Activated CD4-positive, alpha-beta T cell treated with anti-CD3 and anti-CD28 coated beads, Interleukin-2, amount 10 ng/mL, durations not matched to agents 24 days and 14 days (primary cell): ENCODE results near the gene C14orf180. TPM values are rescaled to one million over a fixed set of nuclear protein-coding genes. Genes with fewer than 3 reads are reported as not detected.
A peak's percentile ranks its signal among the peaks of the same experiment; 100 is the strongest.

Source experiments
- DNase-seq: peaks from one replicate; pipeline ENCODE4 v3.0.0; 2022
- H3K27ac Mint-ChIP-seq: one replicate; pipeline ENCODE4 v1.8.0; 2022; ENCODE audit warnings: mild to moderate bottlenecking, mixed read lengths
- H3K27me3 Mint-ChIP-seq: one replicate; pipeline ENCODE4 v1.8.0; 2022; ENCODE audit warnings: mixed read lengths
- H3K36me3 Mint-ChIP-seq: one replicate; pipeline ENCODE4 v1.8.0; 2022; ENCODE audit warnings: low read depth, mild to moderate bottlenecking, mixed read lengths
- H3K4me1 Mint-ChIP-seq: one replicate; pipeline ENCODE4 v1.8.0; 2021; ENCODE audit warnings: mixed read lengths
- H3K4me3 Mint-ChIP-seq: one replicate; pipeline ENCODE4 v1.8.0; 2022; ENCODE audit warnings: mild to moderate bottlenecking, moderate library complexity, mixed read lengths
- H3K9me3 Mint-ChIP-seq: one replicate; pipeline ENCODE4 v1.8.0; 2021; ENCODE audit warnings: mixed read lengths
- intact Hi-C: fragments of 100-400 bp; cut with micrococcal nuclease; formaldehyde crosslinking; loops from one replicate; pipeline ENCODE4 v1.15.1; 2023
- total RNA-seq: library from RNA; stranded (reverse); gene quantifications from 2 replicates; pipeline ENCODE4 v1.2.3, GENCODE V29; 2022

Gene C14orf180
- total RNA-seq, 1 donor from 2014 or later: not detected

DNA sequence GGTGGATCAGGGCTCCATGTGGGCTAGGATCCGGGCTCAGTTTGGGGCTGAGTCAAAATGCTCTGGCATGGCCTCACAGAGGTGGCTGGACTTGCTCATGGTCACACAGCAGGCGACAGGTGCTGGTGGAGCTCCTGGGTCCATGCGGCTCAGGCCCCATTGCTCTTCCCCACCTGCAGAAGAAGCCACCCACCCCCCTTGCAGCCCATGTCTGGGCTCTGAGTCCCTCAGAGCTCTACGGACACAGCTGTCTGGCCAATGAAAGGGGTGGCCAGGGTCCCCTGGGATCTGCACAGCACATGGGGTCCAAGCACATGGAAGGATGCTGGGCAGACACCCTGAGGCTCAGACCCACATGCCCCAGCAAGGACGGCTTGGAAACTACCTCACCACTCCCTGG is 17.0 kb upstream of the C14orf180 start:
- Mint-ChIP-seq H3K4me1 (no peaks in the 10 kb centered on the region), H3K27ac (no peak overlapping the region), H3K4me3 (no peak overlapping the region), H3K9me3 (no peaks in the 10 kb centered on the region), H3K27me3 (peaks cover 2% of the 10 kb centered on the region), H3K36me3 (no peaks in the 10 kb centered on the region)
- DNase-seq: no peak
- intact Hi-C loops: loop anchor here (5.0 kb wide), 1 partner anchor 425 kb away; the partner anchor contains the start of gene KIF26A

DNA sequence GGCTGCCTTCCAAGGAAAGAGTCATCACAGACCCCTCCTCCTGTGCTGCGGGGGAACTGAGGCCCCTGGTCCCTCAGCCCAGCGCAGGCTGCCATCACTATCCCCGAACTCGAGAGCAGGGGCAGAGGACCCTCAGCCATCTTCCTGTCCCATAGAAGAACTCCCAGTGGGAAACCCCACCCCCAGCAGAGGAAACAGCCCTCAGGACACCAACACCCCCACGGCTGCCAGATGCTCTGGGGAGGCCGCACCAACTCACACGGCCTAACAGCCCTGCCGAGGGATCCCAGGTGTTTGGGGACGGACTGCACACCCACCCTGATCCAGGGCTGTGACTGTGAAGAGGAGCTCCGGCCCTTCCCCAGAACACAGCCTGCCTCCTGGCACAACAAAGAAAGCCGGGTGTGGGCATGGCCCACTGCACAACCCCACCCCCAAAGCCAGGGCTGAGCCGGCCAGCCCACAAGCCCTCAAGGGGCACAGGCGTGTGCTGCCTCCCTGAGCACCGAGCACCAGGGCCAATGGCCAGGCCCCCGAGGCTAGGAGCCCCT is 16.3 kb upstream of the C14orf180 start:
- intact Hi-C loops: loop anchor here (5.0 kb wide), 1 partner anchor 426 kb away; the partner anchor contains the start of gene KIF26A
- H3K4me1 Mint-ChIP-seq: no peaks in the 10 kb centered on the region
- H3K9me3 Mint-ChIP-seq: no peaks in the 10 kb centered on the region
- H3K4me3 Mint-ChIP-seq: no peak overlapping the region
- no peak for DNase-seq
- H3K27me3 Mint-ChIP-seq: peaks cover 2% of the 10 kb centered on the region
- no peak overlapping the region for H3K27ac Mint-ChIP-seq
- no peaks in the 10 kb centered on the region for H3K36me3 Mint-ChIP-seq

DNA sequence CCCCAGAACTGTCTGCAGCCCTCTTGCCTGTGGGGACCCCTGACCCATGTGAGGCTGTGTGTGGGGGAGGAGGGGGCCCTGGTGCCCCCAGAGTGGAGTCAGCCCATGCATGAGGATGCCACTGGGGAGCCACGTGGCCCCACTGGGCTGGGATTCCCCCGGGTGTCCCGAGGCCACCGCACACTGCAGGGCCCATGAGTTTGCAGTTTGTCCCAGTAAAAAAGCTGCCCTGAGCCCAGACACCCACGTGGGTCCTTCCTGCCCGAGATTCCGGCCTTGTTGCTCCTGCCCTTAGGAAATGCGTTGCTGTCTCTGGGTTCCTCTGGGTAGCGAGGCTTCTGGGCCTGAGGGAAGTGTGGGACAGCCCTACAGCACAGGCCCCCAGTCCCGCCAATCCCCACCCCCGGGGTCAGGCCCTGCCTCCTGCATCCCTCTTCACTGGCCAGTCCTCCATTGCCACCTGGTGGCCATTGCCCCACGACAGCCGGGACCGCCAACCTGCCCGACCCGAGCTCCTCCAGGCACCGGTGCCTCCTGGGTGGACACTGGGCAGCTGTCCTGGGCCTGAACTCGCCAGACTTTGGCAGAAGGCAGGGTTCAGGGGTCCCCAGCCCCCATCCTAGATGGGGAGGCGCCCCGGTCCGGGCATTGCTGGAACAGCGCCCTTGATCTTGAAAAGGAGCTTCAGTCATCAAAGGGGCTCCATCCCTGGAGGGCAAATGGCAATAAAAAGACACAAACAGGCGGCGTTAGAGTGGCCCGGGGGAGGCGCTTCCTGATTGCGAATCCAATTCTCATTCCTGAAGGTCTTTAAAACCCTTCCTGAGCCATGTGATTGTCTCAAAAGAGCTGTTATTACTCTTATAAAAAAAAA is 15.6 kb upstream of the C14orf180 start:
- Mint-ChIP-seq H3K27ac (no peak overlapping the region), H3K27me3 (peaks cover 2% of the 10 kb centered on the region), H3K36me3 (no peaks in the 10 kb centered on the region), H3K4me1 (no peaks in the 10 kb centered on the region), H3K4me3 (no peak overlapping the region), H3K9me3 (no peaks in the 10 kb centered on the region)
- peak; percentile 88 for DNase-seq
- intact Hi-C loops: loop anchor here (2.0 to 5.0 kb wide), 2 partner anchors 427 to 485 kb away; partner anchors contain the start of gene KIF26A

DNA sequence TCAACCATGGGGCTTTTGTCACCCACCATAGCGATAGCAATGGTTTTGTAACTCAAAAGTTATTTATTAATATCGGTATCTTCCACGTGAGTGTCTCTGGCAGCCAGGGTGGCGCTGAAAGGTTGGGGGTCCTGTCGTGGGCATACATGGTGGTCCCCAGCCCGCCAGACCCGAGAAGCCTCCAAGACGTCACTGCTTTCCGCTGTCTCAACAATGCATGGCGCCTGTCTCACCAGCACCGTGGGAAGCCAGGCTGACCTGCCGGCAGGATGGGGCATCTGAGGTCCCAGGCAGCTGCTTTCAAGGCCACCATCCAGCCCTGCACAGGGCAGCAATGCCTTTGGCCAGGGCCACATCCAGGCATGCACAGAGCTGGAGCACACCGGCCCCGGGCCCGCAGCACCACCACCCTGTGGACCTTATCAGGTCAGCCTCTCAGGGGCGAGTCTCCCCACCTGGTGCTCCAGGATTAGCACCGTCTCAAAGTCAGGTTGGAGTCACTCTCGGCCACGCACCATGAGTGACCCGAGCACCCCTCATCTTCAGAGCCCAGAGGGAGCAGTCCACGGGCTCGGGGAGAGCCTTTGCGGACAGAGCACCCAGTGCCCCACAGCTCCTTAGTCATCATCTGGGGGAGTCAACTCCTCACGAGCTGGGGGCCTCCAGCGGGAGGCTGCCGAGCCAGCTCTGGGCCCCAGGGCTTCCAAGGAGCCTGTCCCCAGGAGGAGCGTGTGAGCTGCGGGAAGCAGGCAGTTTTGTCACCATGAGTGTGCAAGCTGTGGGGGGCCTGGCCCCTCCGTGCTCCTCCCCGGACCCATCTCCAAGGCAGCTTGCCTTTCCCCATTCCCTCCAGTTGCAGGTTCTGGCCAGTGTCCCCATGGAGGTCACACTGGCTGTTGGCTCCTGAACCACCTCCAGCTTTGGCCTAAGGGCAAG is 14.6 kb upstream of the C14orf180 start:
- peaks cover 2% of the 10 kb centered on the region for H3K27me3 Mint-ChIP-seq
- no peaks in the 10 kb centered on the region for H3K9me3 Mint-ChIP-seq
- DNase-seq: no peak
- intact Hi-C loops: loop anchor here (2.0 to 5.0 kb wide), 2 partner anchors 428 to 486 kb away; partner anchors contain the start of gene KIF26A
- H3K27ac Mint-ChIP-seq: no peak overlapping the region
- no peak overlapping the region for H3K4me3 Mint-ChIP-seq
- H3K4me1 Mint-ChIP-seq: no peaks in the 10 kb centered on the region
- H3K36me3 Mint-ChIP-seq: no peaks in the 10 kb centered on the region

DNA sequence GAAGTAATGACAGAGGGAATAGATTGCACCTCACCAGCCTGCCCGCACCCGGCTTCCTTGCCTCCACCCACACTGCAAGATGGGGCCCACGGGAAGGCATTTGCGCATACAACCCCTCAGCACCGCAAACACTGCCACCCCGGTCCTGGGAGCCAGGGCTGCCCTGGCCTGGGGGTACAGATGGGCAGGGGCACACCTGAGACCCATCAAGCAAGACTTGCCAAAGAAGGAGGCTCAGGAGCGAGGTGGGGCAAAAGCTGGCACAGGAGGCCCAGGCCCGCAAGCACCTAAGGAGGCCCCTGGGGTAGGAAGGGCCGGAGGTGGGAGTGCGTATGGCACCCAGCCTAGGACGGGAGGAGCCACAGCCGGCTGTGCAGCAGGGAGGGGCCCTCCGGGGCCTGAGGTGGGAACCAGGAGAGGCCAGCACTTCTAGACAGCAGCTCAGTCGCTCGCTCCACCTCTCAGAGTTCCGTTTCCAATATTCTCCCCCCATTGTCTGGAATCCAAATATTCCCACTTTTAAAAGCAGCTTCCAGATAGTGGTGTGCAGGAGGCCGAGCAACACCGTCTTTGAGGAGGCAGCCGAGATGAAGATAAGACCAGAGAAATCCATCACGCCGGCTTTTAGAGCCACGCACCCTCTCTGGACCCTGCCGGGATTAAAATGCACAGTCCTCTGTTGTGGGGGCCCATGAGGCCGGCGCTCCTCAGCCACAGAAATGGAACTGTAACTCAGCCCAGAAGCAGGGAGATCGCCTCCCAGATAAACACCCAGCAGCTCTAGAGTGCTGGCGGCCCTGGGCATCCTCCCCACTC is 12.2 kb upstream of the C14orf180 start:
- H3K27ac Mint-ChIP-seq: no peak overlapping the region
- no peaks in the 10 kb centered on the region for H3K36me3 Mint-ChIP-seq
- intact Hi-C loops: no loop called here
- DNase-seq: no peak
- no peaks in the 10 kb centered on the region for H3K4me1 Mint-ChIP-seq
- H3K27me3 Mint-ChIP-seq: peaks cover 2% of the 10 kb centered on the region
- no peak overlapping the region for H3K4me3 Mint-ChIP-seq
- no peaks in the 10 kb centered on the region for H3K9me3 Mint-ChIP-seq

DNA sequence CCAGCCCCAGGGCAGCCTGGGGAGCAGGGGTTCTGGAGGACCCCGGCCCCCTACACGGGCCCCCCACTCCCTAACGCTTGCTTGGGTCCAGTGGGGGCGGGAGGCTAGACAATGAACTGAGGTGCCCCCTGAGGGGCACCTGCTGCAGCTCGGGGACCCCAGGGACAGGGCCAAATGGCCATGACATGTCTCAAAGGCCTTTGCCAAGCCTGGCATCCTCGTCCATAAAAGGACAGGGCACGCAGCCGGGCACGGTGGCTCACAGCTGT is 11.7 kb upstream of the C14orf180 start:
- no peaks in the 10 kb centered on the region for H3K9me3 Mint-ChIP-seq
- no peaks in the 10 kb centered on the region for H3K4me1 Mint-ChIP-seq
- no peak for DNase-seq
- no peak overlapping the region for H3K4me3 Mint-ChIP-seq
- no peak overlapping the region for H3K27ac Mint-ChIP-seq
- H3K27me3 Mint-ChIP-seq: peaks cover 2% of the 10 kb centered on the region
- intact Hi-C loops: no loop called here
- H3K36me3 Mint-ChIP-seq: no peaks in the 10 kb centered on the region

DNA sequence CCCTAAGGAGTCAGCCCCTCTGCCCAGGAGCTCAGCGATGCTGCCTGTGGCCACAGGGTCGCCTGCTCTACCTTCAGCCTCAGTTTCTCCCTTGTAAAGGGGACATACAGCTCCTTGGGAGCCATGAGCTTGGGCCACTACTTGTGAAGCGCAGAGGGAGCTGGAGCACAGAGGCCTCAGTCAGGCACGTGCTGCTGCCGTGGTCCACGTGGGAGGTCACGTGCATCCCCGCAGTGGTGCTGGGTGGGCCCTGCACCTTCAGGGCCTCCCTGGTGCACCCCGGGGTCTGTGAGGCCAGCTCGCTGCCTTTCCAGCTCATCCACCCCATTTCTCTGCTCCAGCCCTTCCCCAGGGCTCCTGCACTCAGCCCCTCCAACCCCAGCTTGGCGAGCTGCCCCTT is 10.9 kb upstream of the C14orf180 start:
- Mint-ChIP-seq H3K9me3 (no peaks in the 10 kb centered on the region), H3K36me3 (no peaks in the 10 kb centered on the region), H3K4me3 (no peak overlapping the region), H3K4me1 (no peaks in the 10 kb centered on the region), H3K27ac (no peak overlapping the region), H3K27me3 (peaks cover 2% of the 10 kb centered on the region)
- DNase-seq: no peak
- intact Hi-C loops: no loop called here

DNA sequence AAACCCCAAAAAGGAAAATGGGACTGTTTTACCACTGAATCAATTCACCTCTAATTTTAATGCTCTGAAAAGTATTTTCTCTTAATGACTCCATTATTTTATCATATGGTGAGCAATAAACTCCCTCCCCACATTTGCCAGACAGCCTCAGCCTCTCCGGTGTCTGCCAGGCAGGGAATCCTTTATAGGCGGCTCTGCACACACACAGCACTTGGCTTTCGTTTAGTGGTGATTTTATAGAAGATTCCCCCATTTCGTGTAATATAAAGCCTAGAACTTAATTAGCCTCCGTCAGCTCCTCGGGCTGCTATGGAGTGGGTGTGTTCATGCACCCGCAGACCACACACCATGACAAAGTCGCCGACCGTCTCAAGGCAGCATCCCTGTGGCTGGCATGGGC is 10.1 kb upstream of the C14orf180 start:
- no peak overlapping the region for H3K4me3 Mint-ChIP-seq
- no peak for DNase-seq
- H3K27ac Mint-ChIP-seq: no peak overlapping the region
- intact Hi-C loops: no loop called here
- no peaks in the 10 kb centered on the region for H3K9me3 Mint-ChIP-seq
- peaks cover 2% of the 10 kb centered on the region for H3K27me3 Mint-ChIP-seq
- H3K4me1 Mint-ChIP-seq: no peaks in the 10 kb centered on the region
- H3K36me3 Mint-ChIP-seq: no peaks in the 10 kb centered on the region

DNA sequence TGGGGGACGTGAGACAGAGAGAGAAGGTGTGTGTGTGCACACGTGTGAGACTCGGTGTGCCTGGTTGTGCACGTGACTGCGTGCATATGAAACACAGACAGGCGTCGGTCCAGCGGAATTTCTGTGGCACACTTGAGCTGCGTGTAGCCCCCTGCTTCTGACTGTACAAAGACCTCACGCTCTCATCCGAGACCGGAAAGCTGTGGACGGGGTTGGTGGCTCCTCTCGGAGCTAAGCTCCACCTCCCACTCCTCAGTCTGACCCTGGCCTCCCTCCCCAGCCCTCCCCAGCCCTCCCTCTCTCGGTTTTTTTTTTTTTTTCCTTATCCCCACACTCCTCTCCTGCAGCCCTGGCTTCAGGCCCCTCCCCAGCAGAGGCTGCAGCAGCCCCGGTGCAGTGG is 8.3 kb upstream of the C14orf180 start:
- H3K27ac Mint-ChIP-seq: no peak overlapping the region
- H3K9me3 Mint-ChIP-seq: no peaks in the 10 kb centered on the region
- intact Hi-C loops: no loop called here
- no peaks in the 10 kb centered on the region for H3K36me3 Mint-ChIP-seq
- no peaks in the 10 kb centered on the region for H3K4me1 Mint-ChIP-seq
- no peak overlapping the region for H3K4me3 Mint-ChIP-seq
- no peak for DNase-seq
- H3K27me3 Mint-ChIP-seq: no peaks in the 10 kb centered on the region

DNA sequence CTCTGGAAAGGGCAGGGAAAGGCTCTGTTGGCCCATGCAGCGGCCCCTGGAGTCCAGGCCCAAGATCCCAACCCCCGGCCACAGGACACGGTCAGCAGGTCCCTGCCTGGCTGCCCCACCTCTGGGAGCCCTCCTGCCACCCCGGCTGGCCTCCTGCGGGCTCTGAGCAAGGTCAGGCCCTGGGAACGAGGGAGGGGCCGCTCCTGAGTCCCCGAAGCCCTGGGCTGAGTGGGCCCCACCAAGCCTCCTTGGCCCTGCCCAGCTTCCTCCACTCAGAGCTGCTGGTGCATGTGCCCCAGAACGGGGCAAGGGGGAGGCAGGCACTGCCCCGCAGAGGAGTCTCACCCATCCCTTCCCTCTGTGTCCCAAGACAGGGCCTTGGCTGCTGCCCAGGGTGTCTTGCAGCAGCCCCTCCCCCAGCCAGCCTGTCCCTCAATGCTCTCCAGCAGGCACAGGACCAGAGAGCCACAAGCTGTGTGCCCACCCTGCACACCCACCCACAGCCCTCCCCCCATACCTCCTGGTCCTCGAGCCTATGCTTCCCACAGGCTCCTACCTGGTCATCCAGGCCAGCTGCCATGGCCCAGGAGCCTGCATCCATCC is 7.4 kb upstream of the C14orf180 start:
- Mint-ChIP-seq H3K36me3 (no peaks in the 10 kb centered on the region), H3K4me1 (no peaks in the 10 kb centered on the region), H3K9me3 (no peaks in the 10 kb centered on the region), H3K4me3 (no peak overlapping the region), H3K27ac (no peak overlapping the region), H3K27me3 (no peaks in the 10 kb centered on the region)
- intact Hi-C loops: no loop called here
- no peak for DNase-seq

DNA sequence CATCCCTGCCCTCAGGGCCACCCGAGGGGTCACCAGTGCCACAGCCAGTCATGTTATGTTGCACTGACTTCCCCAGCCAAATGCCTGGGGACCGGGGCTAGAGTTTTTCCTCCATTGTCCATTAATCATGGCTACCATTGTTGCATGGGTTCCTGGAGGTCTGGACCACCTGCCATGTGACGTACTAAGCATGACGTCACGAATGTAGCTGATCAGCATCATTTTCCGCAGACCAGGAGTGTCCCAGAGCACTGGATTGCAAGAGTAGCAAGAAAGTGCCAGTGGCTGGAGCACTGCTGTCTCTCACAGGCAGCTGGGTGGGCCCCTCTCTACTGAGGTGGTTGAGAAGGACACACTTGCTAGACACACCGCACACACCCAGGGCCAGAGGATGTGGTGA is 6.9 kb upstream of the C14orf180 start:
- no peak for DNase-seq
- H3K4me3 Mint-ChIP-seq: no peak overlapping the region
- intact Hi-C loops: no loop called here
- H3K4me1 Mint-ChIP-seq: no peaks in the 10 kb centered on the region
- H3K27ac Mint-ChIP-seq: no peak overlapping the region
- no peaks in the 10 kb centered on the region for H3K9me3 Mint-ChIP-seq
- no peaks in the 10 kb centered on the region for H3K36me3 Mint-ChIP-seq
- H3K27me3 Mint-ChIP-seq: no peaks in the 10 kb centered on the region

DNA sequence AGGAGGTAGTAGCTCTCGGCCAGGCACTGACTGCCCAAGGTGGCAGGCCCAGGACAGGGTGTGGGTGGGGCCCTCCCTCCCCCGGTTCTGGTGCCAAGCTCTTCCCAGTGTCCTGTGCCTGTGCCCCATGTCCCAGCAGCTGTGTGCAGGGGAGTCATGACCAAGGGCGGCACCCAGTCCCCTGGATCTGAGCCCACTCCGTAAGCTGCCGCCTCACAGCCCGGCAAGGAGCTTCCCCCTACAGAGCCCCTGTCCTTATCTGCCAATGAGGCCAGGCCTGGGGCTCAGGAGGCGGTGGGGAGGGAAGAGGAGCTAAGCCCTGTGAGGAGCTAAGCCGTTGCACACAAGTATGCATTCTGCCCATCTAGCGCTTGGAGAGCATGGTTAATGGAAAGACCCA is 5.6 kb upstream of the C14orf180 start:
- Mint-ChIP-seq H3K27ac (no peak overlapping the region), H3K36me3 (no peaks in the 10 kb centered on the region), H3K27me3 (no peaks in the 10 kb centered on the region), H3K4me3 (no peak overlapping the region), H3K4me1 (no peaks in the 10 kb centered on the region), H3K9me3 (no peaks in the 10 kb centered on the region)
- no peak for DNase-seq
- intact Hi-C loops: no loop called here

DNA sequence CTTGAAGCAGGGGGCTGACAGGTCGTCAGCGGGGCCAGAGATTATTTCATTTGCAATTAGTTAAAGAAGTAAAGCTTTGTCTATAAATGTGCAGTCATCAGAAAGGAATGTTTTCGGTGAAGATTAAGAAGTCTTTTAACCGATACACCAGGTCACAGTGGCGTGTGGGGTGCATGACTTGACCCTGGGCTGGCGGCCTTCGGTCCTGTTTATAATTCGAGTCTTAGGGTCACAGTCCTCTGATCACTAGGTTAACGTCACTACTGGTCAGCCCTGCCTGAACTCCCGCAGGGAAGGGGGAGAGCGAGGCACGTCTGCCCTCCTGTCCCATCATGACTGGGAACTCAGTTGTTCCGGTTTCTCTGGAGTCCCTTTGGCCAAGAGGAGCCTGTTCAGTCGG is 5.0 kb upstream of the C14orf180 start:
- no peaks in the 10 kb centered on the region for H3K36me3 Mint-ChIP-seq
- no peak for DNase-seq
- H3K4me1 Mint-ChIP-seq: no peaks in the 10 kb centered on the region
- no peaks in the 10 kb centered on the region for H3K27me3 Mint-ChIP-seq
- no peak overlapping the region for H3K4me3 Mint-ChIP-seq
- no peaks in the 10 kb centered on the region for H3K9me3 Mint-ChIP-seq
- H3K27ac Mint-ChIP-seq: no peak overlapping the region
- intact Hi-C loops: no loop called here
